ENCODE measurements around the gene KLK2. TPM values are rescaled to one million over a fixed set of nuclear protein-coding genes. Genes with fewer than 3 reads are reported as not detected.

KLK2 gene
- total RNA-seq, 1 donor from 2014 or later = not detected

DNA sequence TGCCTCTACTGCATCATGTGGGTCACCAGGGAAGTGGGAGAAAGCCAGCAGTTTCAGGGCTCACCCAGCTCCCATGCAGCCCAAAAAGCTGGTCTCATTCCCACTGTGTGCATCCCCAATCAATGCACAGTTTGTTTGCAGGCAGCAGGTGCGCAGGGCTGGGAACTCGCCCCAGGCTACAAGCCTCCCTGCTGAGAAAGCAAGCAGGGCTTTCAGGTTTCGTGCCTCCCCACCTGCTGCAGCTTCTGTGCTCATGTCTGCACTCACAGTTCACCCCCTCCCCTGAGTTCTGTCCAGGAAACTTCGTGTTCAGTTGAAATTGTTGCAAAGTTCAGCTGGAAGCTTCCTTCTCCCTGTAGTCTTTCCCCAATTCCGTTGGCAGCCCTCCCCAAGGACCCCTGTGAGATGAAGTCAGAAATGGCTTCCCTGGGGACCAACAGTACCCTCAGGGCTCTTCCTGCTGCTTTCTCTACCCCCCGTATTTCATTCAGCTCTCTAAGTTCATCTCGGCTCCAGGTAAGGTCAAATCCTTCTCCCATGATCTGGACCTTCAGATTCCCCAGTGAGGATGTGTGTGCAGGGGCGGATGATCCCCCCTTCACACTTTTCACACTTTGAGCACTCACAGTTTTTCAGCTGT lies 28.8 kb upstream of the KLK2 start:
- intact Hi-C loops (cut with DNase I) = no loop called here
- DNase-seq (ENCODE audit: low spot score) = no peak

DNA sequence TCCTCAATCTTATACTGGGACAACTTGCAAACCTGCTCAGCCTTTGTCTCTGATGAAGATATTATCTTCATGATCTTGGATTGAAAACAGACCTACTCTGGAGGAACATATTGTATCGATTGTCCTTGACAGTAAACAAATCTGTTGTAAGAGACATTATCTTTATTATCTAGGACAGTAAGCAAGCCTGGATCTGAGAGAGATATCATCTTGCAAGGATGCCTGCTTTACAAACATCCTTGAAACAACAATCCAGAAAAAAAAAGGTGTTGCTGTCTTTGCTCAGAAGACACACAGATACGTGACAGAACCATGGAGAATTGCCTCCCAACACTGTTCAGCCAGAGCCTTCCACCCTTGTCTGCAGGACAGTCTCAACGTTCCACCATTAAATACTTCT lies 22.5 kb upstream of the KLK2 start:
- DNase-seq (ENCODE audit: low spot score) = no peak
- intact Hi-C loops (cut with DNase I) = no loop called here

DNA sequence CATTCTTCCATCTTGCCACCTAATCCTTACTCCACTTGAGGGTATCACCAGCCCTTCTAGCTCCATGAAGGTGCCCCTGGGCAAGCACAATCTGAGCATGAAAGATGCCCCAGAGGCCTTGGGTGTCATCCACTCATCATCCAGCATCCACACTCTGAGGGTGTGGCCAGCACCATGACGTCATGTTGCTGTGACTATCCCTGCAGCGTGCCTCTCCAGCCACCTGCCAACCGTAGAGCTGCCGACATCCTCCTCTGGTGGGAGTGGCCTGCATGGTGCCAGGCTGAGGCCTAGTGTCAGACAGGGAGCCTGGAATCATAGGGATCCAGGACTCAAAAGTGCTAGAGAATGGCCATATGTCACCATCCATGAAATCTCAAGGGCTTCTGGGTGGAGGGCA lies 21.6 kb upstream of the KLK2 start:
- intact Hi-C loops (cut with DNase I) = no loop called here
- no peak for DNase-seq (ENCODE audit: low spot score)

DNA sequence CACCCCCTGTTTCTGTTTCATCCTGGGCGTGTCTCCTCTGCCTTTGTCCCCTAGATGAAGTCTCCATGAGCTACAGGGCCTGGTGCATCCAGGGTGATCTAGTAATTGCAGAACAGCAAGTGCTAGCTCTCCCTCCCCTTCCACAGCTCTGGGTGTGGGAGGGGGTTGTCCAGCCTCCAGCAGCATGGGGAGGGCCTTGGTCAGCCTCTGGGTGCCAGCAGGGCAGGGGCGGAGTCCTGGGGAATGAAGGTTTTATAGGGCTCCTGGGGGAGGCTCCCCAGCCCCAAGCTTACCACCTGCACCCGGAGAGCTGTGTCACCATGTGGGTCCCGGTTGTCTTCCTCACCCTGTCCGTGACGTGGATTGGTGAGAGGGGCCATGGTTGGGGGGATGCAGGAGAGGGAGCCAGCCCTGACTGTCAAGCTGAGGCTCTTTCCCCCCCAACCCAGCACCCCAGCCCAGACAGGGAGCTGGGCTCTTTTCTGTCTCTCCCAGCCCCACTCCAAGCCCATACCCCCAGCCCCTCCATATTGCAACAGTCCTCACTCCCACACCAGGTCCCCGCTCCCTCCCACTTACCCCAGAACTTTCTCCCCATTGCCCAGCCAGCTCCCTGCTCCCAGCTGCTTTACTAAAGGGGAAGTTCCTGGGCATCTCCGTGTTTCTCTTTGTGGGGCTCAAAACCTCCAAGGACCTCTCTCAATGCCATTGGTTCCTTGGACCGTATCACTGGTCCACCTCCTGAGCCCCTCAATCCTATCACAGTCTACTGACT lies 18.4 kb upstream of the KLK2 start, which contains the start of gene KLK3:
KLK3 (plus strand) TSS at position 280 of the 775 bp plus-strand sequence; CDS start at position 321, 41 bp downstream.
- intact Hi-C loops (cut with DNase I) = no loop called here

DNA sequence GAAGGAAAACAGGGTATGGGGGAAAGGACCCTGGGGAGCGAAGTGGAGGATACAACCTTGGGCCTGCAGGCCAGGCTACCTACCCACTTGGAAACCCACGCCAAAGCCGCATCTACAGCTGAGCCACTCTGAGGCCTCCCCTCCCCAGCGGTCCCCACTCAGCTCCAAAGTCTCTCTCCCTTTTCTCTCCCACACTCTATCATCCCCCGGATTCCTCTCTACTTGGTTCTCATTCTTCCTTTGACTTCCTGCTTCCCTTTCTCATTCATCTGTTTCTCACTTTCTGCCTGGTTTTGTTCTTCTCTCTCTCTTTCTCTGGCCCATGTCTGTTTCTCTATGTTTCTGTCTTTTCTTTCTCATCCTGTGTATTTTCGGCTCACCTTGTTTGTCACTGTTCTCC lies 15.9 kb upstream of the KLK2 start:
- intact Hi-C loops (cut with DNase I) = no loop called here
- DNase-seq (ENCODE audit: low spot score) = no peak

More for the DNA sequence above, 18.4 kb upstream of the KLK2 start, which contains the start of gene KLK3:
- no peak for DNase-seq (ENCODE audit: low spot score)

DNA sequence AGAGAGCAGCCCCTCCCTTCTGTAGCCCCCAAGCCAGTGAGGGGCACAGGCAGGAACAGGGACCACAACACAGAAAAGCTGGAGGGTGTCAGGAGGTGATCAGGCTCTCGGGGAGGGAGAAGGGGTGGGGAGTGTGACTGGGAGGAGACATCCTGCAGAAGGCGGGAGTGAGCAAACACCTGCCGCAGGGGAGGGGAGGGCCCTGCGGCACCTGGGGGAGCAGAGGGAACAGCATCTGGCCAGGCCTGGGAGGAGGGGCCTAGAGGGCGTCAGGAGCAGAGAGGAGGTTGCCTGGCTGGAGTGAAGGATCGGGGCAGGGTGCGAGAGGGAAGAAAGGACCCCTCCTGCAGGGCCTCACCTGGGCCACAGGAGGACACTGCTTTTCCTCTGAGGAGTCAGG lies 14.4 kb upstream of the KLK2 start:
- DNase-seq (ENCODE audit: low spot score) = no peak
- intact Hi-C loops (cut with DNase I) = no loop called here

DNA sequence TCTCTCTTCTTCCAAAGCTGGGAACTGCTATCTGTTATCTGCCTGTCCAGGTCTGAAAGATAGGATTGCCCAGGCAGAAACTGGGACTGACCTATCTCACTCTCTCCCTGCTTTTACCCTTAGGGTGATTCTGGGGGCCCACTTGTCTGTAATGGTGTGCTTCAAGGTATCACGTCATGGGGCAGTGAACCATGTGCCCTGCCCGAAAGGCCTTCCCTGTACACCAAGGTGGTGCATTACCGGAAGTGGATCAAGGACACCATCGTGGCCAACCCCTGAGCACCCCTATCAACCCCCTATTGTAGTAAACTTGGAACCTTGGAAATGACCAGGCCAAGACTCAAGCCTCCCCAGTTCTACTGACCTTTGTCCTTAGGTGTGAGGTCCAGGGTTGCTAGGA lies 13.4 kb upstream of the KLK2 start:
- intact Hi-C loops (cut with DNase I) = no loop called here
- DNase-seq (ENCODE audit: low spot score) = no peak

- DNase-seq (ENCODE audit: low spot score) = no peak
- intact Hi-C loops (cut with DNase I) = no loop called here
These were observed 12.2 kb upstream of the KLK2 start for GRCh38 chr19:50861010-50861409.

DNA sequence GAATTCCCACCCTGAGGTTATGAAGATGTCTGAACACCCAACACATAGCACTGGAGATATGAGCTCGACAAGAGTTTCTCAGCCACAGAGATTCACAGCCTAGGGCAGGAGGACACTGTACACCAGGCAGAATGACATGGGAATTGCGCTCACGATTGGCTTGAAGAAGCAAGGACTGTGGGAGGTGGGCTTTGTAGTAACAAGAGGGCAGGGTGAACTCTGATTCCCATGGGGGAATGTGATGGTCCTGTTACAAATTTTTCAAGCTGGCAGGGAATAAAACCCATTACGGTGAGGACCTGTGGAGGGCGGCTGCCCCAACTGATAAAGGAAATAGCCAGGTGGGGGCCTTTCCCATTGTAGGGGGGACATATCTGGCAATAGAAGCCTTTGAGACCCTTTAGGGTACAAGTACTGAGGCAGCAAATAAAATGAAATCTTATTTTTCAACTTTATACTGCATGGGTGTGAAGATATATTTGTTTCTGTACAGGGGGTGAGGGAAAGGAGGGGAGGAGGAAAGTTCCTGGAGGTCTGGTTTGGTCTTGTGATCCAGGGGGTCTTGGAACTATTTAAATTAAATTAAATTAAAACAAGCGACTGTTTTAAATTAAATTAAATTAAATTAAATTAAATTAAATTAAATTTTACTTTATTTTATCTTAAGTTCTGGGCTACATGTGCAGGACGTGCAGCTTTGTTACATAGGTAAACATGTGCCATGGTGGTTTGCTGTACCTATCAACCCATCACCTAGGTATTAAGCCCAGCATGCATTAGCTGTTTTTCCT lies 11.5 kb upstream of the KLK2 start:
- intact Hi-C loops (cut with DNase I) = no loop called here

GRCh38 chr19:50869479-50869878 lies 3.8 kb upstream of the KLK2 start:
- DNase-seq (ENCODE audit: low spot score) = no peak
- intact Hi-C loops (cut with DNase I) = no loop called here

More for the DNA sequence above, 11.5 kb upstream of the KLK2 start:
- DNase-seq (ENCODE audit: low spot score) = no peak

DNA sequence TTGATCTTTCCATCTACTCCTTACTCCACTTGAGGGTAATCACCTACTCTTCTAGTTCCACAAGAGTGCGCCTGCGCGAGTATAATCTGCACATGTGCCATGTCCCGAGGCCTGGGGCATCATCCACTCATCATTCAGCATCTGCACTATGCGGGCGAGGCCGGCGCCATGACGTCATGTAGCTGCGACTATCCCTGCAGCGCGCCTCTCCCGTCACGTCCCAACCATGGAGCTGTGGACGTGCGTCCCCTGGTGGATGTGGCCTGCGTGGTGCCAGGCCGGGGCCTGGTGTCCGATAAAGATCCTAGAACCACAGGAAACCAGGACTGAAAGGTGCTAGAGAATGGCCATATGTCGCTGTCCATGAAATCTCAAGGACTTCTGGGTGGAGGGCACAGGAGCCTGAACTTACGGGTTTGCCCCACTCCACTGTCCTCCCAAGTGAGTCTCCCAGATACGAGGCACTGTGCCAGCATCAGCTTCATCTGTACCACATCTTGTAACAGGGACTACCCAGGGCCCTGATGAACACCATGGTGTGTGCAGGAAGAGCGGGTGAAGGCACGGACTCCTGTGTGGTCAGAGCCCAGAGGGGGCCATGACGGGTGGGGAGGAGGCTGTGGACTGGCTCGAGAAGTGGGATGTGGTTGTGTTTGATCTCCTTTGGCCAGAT lies 2.7 kb upstream of the KLK2 start:
- intact Hi-C loops (cut with DNase I) = no loop called here
- DNase-seq (ENCODE audit: low spot score) = no peak

GRCh38 chr19:50874211-50874610 lies 972 bp downstream of the KLK2 start:
- no peak for DNase-seq (ENCODE audit: low spot score)
- intact Hi-C loops (cut with DNase I) = no loop called here

- intact Hi-C loops (cut with DNase I) = no loop called here
- DNase-seq (ENCODE audit: low spot score) = no peak
These were observed 2.7 kb downstream of the KLK2 start for GRCh38 chr19:50875795-50876422.

DNA sequence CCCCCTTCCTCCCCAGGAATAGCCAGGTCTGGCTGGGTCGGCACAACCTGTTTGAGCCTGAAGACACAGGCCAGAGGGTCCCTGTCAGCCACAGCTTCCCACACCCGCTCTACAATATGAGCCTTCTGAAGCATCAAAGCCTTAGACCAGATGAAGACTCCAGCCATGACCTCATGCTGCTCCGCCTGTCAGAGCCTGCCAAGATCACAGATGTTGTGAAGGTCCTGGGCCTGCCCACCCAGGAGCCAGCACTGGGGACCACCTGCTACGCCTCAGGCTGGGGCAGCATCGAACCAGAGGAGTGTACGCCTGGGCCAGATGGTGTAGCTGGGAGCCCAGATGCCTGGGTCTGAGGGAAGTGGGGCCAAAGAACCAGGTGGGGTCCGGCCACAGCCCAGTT lies 3.2 kb downstream of the KLK2 start:
- intact Hi-C loops (cut with DNase I) = no loop called here

DNA sequence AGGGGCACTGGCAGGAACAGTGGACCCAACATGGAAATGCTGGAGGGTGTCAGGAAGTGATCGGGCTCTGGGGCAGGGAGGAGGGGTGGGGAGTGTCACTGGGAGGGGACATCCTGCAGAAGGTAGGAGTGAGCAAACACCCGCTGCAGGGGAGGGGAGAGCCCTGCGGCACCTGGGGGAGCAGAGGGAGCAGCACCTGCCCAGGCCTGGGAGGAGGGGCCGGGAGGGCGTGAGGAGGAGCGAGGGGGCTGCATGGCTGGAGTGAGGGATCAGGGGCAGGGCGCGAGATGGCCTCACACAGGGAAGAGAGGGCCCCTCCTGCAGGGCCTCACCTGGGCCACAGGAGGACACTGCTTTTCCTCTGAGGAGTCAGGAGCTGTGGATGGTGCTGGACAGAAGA lies 4.1 kb downstream of the KLK2 start:
- no peak for DNase-seq (ENCODE audit: low spot score)
- intact Hi-C loops (cut with DNase I) = no loop called here

More for the DNA sequence above, 3.2 kb downstream of the KLK2 start:
- DNase-seq (ENCODE audit: low spot score) = no peak

DNA sequence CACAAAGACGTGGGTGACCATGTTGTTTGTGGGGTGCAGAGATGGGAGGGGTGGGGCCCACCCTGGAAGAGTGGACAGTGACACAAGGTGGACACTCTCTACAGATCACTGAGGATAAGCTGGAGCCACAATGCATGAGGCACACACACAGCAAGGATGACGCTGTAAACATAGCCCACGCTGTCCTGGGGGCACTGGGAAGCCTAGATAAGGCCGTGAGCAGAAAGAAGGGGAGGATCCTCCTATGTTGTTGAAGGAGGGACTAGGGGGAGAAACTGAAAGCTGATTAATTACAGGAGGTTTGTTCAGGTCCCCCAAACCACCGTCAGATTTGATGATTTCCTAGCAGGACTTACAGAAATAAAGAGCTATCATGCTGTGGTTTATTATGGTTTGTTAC lies 5.6 kb downstream of the KLK2 start:
- intact Hi-C loops (cut with DNase I) = no loop called here
- no peak for DNase-seq (ENCODE audit: low spot score)

DNA sequence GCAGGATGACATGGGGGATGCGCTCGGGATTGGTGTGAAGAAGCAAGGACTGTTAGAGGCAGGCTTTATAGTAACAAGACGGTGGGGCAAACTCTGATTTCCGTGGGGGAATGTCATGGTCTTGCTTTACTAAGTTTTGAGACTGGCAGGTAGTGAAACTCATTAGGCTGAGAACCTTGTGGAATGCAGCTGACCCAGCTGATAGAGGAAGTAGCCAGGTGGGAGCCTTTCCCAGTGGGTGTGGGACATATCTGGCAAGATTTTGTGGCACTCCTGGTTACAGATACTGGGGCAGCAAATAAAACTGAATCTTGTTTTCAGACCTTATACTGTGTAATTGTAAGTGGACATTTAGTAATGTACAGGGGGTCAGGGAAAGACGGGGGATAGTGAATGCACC lies 7.0 kb downstream of the KLK2 start:
- DNase-seq (ENCODE audit: low spot score) = no peak
- intact Hi-C loops (cut with DNase I) = no loop called here

DNA sequence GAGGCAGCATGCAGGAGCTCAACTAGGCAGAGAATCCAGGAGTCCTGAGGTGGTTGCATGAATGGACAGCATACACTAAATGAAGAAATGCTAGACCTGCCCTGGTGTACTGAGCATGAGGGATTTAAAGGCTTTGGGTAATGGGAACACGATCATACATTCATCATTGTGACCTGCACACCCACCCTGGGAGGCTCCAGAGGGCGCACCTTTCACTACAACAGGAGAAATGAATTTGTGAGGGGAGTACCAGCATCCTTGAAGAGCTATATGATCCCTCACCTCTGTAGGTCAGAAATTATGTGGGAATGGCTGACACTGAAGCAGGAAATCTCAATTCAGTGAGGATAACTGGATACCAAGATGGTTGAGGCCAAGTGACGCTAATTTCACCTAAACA lies 8.9 kb downstream of the KLK2 start:
- no peak for DNase-seq (ENCODE audit: low spot score)
- intact Hi-C loops (cut with DNase I) = no loop called here

GRCh38 chr19:50889638-50890037 lies 16.4 kb downstream of the KLK2 start:
- DNase-seq (ENCODE audit: low spot score) = no peak
- intact Hi-C loops (cut with DNase I) = no loop called here
